Measurements from ENCODE around the gene MBOAT2.

GRCh38 chr2:9030841-9031240 is 27.4 kb upstream of the MBOAT2 start:
- TF ChIP-seq CTCF (IDR thresholded peaks at IDR 0.05; ENCODE audit: low read depth, low read length) (no peak), EZH2phosphoT487 (IDR thresholded peaks at IDR 0.05; ENCODE audit: low read depth) (no peak)

All from OCI-LY3 (cell line).